NCI-H2196 treated with DMSO at 0.1 percent for 48 hours (cell line): ENCODE data around the gene MYO1B.

ENCODE experiments used
- DNase-seq: peaks from one replicate; lab custom pipeline; 2025; ENCODE audit not compliant: unreplicated experiment; lab: John Stamatoyannopoulos, UW

Gene MYO1B

DNA sequence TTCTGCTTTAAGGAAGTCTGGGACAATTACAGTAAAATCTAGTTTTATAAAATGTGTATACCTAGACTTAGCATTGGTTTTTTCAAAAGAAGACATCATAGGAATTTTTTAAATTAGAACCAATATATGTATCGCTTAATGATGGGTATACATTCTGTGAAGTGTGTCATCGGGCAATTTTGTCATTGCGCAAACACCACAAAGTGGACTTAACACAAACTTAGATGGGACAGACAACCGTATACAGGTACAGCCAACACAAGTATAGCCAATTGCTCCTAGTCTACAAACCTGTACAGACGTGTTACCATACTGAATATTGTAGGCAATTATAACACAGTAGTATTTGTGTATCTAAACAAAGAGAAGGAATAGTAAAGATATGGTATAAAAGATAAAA lies 12.7 kb downstream of the MYO1B start:
- no peak for DNase-seq

DNA sequence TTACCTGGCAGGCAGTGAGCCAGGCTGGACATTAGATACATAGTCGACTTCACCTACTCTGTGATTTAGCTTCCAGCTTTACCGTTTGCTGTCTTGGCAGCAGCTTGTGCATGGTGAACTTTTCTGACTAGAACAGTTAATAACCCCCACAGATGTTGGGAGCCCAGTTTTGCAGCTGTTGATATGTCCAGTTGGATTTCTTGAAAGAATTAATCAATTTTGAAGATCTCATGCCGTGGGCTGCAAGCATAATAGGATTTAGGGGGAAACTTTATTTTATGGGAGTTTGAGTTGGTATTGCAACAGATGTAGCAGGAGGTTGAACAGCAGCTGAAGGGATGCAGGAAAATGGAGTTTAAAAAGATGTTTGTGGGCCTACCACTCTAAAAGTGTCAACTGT lies 13.8 kb downstream of the MYO1B start:
- DNase-seq, result no peak

DNA sequence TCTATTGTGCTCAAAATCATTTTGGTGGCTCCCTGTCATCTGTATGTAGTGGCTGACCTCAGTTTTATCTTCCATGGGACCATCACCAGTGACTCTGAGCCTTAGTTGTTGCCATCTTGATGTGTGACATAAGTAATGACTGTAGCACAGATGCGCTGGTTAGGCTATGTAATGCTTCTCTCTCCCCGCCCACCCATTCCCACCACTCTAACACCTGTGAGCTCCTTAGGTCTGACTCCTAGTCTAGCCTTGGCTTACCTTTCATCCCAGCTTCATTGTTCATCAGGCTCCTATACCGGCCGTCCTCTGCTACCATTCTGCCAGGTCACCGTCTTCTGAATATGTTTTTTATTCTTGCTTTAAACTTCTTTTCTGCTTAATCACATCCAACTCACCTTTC lies 17.2 kb downstream of the MYO1B start:
- no peak for DNase-seq

DNA sequence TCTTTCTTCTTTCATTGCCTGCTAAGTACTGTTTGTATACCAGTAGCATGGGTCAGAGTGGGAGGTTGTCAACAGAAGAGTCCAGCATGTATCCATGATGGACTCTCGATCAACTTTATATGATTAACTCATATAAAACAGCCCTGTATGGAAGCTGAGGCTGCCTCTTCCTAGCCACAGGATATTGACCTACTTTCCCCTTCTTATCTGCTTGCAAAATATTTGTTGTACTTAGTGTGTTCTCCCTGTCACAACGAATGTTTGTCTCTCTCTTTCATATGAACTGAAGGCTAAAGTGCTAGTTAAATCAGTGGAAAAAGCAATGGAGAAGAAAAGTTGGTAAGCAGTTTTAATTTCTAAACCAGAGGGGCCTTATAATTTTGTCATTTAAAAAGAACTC lies 17.8 kb downstream of the MYO1B start:
- no peak for DNase-seq

DNA sequence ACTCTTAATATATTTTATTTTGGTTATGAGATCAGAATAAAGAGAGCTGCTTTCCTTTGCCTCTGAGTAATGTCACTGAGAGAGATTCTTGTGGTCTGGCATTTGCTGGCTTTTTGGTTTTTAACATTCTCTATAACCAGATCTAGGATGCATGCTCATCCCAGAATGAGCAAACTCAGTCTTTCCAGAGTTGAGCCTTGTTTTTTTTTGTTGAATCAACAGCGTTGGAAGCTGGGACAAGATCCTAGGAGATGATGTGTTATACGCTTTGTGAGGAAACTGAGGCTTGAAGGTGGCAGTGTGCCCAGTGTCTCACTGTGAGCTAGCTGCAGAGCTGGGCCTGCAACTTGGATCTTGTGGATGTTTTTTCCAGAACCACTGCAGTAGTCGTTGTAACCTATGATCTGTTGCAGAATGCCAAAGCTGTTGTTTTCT lies 19.5 kb downstream of the MYO1B start:
- no peak for DNase-seq

DNA sequence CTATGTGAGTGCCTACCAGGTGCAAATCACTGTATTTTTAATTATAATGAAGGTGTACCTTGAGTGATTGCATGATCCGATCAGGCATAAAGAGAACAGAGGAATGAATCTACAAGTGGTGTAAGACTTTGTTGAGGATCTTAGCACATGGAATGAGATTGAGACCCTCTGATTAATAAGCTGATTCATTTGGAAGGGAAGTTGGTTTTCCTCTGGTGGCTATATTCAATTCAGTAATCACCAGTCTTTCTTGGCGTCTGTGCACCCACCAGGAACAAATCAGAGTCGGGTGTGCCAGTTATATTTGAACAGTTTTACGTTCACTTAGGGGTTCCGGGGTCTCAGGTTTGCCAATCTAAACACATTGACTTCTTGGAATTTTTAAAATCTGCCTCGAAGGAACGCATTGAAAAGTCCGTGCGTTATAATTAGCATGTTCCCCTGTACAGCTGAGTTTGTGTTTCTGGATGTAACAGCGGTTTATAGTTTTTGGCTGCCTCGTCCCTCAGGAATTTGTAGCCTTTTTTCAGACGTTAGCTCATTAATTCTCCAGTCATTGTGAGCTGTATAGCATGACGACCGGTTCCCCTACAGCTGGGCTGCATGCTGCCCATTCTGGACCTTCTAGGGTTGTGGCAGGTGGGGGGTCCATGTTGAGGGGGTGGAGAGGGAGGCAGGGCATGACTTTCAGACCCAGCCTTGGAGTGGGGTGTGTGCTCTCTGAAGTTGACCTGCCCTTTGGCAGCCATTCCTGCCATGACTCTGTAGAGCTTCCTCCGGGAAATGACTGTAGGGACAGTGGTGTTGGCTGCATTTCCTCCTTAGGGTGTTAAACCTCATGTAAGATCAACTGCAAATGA lies 20.3 kb downstream of the MYO1B start:
- DNase-seq, result no peak

DNA sequence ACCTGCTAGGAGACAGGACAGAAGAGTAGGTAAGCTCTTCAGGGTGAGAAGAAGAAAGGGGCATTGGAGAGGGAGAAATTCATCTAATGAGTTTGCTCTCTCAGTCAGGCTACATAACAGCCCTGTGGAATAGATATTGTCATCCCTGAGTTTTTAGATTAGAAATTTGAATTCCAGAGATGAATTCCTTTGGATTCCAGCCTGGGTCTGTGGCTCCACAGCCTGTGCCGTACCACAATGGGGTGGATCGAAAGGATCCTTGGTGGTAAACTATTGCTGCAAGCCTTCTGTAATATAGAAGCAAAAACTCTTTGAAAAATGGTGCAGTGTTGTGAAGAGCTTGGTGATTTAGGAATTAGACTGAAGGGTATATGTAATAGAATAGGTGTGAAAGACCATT lies 21.0 kb downstream of the MYO1B start:
- DNase-seq, result no peak

DNA sequence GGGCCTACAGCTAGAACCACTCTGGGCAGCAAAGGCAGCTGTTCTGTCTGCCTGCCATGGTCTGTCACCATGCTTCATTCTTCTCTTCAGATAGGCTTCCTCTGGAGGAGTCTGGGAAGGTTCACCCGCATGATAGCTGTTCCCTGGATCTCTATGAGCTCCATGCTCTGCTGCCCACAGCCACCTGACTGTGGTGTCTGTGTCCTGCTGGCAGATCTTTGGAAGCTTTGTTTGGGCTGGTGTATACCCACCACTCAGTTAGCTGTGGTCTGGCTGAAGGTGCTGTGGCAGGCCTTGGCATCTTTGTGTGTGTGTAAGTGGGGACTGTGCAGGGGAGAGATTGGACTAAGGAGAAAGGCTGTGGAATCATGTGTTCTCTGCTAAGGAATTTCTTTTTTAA lies 23.4 kb downstream of the MYO1B start:
- DNase-seq, result no peak

DNA sequence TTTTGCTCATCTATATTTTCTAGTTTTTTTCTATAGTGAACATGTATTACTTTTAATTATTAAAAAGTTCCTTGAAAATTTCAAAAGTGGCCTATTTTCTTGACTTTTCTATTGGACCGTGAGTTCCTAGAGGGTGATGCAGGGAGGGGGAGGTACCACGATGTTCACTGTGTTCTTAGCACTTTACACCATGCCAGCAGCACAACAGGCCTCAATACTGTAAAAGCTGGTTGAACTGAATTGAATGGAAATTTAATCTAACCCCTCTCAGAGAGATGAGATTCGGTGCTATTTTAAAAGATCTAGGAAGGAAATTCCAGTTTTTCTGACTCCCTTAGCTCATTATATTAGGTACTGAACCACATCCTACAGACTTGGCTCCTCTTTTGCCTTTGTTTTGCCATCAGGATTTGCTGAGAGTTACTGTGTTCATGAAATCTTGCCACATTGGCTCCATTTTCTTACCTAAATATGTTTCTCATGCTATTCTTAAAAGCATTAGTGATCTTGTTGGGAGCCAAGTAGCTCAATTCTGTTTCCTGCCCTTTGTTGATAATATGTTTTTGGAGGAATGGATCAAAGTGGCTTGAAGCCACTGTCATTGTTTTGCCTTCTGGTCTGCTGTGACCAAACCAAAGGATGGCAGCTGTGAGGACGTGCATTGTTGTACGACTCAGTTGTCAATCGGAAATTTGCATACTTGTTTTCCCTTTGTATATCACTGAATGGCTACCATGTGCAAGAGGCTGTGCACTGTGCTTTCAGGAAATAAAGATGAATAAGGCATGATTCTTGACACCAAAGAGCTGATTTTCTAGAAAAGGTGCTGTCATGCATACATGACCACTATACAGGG lies 25.3 kb downstream of the MYO1B start:
- DNase-seq, result no peak

DNA sequence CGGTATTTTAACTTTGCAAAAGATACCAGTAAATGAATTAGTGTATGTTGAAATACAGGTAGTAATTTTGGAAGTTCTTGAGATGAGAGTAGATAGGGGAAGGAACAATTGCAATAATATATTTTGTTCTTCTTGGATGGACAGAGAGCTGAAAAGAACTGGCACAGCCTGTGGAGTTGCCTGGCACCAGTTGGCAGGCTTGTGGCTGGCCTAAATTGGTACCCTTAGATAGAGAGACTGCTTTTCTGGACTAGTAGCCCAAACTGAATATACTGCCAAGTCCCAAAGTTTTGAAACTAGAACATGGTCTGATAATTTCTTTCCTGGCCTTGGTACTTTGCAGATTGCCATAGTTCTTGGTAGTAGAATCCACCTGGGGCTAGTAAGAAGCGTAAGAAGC lies 26.9 kb downstream of the MYO1B start:
- DNase-seq, result no peak

DNA sequence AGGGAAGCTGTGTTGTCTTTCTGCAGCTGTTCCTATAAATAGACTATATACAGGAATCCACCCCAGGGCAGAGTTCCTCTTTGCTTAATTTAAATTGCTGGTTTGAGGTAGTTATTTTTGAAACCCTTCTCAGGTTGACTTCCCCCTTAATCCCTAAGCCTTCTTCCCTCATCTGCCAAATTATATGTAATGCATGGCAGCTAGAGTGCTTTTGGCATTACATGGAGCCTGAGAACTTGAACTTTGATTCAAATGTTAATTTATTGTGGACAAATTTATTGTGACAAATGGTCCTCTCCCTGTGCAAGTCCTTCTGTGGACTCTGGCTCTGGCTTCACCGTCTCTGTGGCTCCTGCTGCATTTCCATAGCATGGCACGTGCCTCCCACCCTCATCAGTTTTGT lies 29.2 kb downstream of the MYO1B start:
- DNase-seq, result no peak

DNA sequence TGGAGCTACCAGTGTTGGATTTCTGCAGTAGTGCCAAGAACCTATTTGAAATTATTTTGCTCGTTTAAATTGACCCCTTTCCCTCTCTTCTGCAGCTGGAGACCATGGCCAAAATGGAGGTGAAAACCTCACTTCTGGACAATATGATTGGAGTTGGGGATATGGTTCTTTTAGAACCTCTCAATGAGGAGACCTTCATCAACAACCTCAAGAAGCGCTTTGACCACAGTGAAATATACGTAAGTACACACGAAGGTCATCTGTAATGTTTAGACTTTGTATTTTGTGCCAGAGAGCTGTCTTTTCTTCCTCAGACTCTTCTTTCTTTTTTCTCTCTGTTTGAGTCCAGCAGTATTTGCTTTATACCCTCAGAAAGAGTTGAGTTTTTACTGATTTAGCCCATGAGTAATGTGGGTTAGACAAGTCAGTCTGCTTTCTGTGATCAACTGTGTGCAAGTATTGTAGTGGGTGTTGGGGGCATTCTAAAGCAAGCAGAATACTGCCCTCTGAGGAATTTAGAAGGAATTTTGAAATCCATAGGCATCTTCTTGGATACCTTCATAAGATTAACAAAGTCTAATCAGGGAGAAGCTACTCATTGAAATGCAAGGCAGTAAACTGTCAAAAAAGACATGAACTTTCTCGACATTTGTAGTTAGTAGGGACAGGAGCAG lies 31.7 kb downstream of the MYO1B start:
- no peak for DNase-seq

DNA sequence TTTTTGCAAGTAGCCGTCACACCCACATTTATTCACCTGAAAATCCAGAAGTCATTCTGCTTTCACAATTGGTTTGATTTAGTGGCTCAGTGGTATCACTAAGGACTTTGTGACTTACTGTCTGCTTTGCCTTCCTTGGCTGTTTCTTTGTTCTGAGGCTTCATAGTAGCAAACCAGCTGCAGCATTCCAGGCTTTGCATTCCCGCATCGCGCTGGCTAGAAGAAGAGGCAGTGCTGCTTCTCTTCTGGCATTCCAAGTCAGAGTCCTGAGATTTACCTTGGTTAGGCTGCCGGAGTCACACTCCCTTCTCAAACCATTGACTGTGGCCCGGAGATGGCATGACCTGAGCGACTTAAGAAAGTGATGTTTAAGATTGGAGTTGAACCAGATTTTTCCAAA lies 35.1 kb downstream of the MYO1B start:
- DNase-seq, result no peak

DNA sequence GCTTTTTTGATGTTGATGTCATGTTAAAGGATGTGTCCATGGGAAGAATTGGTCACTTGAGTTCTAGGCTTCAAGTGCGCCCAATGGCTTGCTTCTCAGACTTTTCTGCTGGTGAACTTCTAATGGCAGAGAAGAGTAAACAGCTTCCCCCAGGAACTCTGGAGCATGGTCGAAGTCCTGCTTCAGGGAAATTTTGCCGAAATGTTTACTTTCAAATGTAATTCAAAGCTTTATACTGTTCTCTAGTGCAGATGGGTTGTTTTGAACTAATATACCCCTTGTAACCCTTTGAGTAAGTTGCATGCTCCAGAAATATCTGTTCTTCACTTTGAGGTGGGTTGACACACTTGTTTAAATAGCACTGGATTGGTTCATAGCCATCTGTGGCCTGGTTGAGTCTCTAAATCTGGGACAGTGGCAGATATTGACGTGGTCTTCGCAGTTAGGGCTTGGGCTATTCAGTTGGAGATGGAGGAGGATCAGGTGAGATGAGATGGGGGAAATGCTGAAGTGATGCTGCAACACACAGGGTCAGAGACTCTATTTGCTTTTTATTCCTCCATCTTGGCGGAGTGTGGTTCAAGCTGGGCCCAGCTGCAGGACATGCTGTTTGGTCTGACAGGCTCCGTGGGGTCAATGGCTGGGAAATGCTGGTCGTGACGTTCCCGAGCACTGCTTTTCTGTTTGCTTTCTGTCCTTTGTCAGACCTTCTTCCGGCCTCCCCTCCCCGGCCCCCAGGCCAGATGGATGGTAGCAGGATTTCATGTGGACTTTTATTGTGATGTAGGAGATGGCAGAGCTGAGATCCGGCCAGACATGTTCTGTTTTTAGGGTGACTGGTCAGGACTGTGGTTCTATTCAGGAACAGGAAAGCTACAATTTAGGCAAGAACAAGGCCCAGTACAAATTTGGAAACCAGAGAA lies 35.9 kb downstream of the MYO1B start:
- no peak for DNase-seq

DNA sequence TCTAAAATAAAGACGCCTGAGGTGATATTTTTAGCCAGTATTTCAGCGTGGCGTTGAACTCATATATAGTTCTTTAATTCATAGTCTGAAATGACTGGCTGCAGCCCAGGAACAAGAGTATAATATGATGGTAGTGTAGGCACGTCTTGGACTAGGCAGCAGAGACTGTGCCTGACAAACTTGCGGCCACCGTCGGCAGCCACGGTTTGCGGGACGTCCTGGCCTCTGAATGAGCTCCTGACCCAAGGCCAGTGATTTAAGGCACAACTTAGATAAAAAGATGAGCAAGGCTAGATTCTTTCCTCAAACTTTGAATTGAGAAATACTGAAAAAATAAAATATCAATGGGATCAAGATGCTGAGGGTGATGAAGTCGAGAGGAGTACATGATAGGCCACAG lies 40.0 kb downstream of the MYO1B start:
- DNase-seq, result no peak

DNA sequence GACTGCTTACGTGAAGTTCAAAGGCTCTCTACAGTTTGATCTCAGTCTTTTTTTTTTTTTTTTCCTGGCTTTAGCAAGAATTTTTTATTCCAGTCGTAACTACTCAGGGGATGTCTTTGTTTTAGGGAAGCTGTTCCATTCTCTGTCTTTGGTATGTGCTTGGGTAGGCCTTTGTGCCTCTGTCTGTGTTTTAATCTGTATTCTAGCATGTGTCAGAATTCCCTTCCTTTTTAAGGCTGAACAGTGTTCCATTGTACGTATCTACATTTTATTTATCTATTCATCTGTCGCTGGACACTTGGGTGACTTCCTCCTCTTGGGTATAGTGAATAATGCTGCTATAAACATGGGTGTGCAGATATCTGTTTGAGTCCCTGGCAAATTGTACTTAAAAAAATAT lies 42.6 kb downstream of the MYO1B start:
- DNase-seq, result no peak

DNA sequence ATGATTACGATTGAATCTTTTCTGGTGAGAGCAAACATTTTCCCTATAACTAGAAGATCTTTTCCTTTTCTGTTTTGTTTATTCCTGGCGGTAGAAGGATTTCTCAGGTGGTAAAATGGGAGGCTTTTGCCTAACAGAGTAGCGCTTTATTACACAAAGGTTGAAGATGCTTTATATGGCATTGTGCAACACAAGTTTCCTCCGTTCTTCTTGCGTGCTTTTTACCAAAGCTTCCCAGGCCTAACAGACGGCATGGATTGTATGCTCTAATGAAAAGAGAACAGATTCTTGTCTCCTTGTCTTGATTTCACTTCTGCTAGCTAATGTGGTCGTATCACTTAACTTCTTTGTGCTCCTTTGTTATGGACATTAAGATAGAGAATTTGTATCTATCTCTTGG lies 43.8 kb downstream of the MYO1B start:
- DNase-seq, result no peak

DNA sequence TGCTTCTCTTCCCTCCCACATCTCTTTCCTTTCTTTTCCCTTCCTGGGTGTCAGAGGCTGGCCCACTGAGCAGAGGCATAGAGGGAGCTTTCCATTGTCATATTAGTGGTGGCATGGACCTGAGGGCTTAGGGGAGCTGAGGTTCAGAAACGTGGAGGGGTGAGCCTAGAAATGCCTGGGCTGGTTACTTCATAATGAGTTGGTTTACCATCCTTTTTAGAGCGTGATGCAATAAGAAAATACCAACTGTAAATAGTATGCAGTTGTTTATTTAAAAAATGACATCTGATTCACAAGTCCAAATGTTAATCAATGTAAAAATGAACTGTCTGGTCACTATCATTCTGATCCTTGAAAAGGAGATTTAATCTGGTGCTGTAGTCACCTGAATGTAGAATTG lies 46.3 kb downstream of the MYO1B start:
- DNase-seq, result no peak

DNA sequence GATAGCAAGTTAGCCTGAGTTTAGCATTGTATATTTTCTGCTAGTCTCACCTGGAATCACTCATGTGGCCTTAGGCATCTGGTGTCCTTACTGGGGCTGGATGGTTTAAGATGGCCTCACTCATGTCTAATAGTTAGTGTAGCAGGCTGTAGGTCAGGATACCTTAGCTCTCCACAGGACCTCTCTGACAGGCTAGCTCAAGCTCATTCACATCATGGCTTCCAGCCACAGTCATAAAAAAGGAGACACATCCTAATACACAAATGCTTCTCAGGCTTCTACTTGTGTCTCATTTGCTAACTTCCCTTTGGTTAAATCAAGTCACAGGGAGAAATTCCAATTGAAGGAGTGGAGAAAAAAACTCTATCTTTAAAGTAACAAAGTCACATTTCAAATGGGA lies 47.7 kb downstream of the MYO1B start:
- no peak for DNase-seq

DNA sequence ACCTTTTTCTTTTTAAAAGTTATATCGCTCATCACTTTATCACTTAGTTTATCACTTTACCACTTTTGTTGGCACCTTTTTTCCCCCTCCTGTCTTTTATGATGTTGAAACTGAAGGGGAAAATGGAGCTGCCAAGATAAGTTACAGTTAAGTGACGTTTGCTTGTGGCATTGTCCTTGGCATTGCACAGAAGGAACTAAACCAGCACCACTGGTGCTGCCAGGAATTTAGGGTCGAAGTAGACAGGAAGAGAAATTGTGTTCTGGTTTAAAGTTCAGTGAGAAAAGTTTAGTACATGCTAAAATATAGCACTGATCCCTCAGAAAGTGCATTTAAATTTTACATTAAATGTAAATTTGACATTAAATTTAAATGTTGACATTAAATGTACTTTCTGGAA lies 49.9 kb downstream of the MYO1B start:
- no peak for DNase-seq
